Measurements from ENCODE around the gene MDFIC. TPM values are rescaled to one million over a fixed set of nuclear protein-coding genes. Genes with fewer than 3 reads are reported as not detected.

MDFIC gene
- total RNA-seq, 1 experiment from 2014 or later = 13.0 TPM

DNA sequence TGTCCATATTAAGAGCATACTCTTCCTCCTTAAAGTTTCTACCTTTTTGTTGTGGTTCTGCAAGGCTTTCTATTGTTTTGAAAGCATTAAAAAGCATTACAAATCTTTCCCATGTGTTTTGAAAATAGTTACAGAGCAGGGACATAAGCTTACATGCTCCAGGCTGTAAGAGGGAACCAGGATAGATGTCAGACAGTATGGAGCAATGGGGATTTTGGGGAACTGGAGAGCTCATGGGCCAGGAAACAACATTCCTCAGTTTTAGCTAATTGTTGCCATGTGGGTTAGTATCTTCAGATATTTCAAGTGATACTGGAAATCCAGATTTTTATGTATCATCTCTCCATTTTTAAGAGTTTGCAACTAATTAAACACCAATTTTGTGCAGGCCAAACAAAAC is 3.5 kb downstream of the MDFIC start:
- Mint-ChIP-seq H3K27me3 (ENCODE audit: unreplicated experiment) (no peaks in the 10 kb centered on the region), H3K4me1 (ENCODE audit: low read depth, unreplicated experiment) (no peaks in the 10 kb centered on the region), H3K4me3 (ENCODE audit: low read depth, unreplicated experiment) (no peak overlapping the region), H3K27ac (ENCODE audit: unreplicated experiment) (no peak overlapping the region), H3K9me3 (ENCODE audit: low read depth, unreplicated experiment) (no peaks in the 10 kb centered on the region), H3K36me3 (ENCODE audit: insufficient read depth, unreplicated experiment) (peaks cover 22% of the 10 kb centered on the region)
- no TSS peak for BruUV-seq (replicated peaks)
- TF ChIP-seq, protein P1, sequence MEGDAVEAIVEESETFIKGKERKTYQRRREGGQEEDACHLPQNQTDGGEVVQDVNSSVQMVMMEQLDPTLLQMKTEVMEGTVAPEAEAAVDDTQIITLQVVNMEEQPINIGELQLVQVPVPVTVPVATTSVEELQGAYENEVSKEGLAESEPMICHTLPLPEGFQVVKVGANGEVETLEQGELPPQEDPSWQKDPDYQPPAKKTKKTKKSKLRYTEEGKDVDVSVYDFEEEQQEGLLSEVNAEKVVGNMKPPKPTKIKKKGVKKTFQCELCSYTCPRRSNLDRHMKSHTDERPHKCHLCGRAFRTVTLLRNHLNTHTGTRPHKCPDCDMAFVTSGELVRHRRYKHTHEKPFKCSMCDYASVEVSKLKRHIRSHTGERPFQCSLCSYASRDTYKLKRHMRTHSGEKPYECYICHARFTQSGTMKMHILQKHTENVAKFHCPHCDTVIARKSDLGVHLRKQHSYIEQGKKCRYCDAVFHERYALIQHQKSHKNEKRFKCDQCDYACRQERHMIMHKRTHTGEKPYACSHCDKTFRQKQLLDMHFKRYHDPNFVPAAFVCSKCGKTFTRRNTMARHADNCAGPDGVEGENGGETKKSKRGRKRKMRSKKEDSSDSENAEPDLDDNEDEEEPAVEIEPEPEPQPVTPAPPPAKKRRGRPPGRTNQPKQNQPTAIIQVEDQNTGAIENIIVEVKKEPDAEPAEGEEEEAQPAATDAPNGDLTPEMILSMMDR (IDR thresholded peaks at IDR 0.05; ENCODE audit: unreplicated experiment) = no peak
- no peak for DNase-seq
- intact Hi-C loops (cut with micrococcal nuclease; ENCODE audit: unreplicated experiment) = no loop called here
- CTCF ChIA-PET = no interaction called here

- H3K4me3 Mint-ChIP-seq (ENCODE audit: low read depth, unreplicated experiment) = no peak overlapping the region
- no TSS peak for BruUV-seq (replicated peaks)
- H3K4me1 Mint-ChIP-seq (ENCODE audit: low read depth, unreplicated experiment) = no peaks in the 10 kb centered on the region
- no peak overlapping the region for H3K27ac Mint-ChIP-seq (ENCODE audit: unreplicated experiment)
- no peaks in the 10 kb centered on the region for H3K27me3 Mint-ChIP-seq (ENCODE audit: unreplicated experiment)
- H3K36me3 Mint-ChIP-seq (ENCODE audit: insufficient read depth, unreplicated experiment) = peaks cover 8% of the 10 kb centered on the region
- CTCF ChIA-PET = interaction anchor here (0.5 kb wide), 1 partner anchor 38 kb away, joined by 4 read pairs; no protein-coding TSS in a partner anchor
- no peaks in the 10 kb centered on the region for H3K9me3 Mint-ChIP-seq (ENCODE audit: low read depth, unreplicated experiment)
- TF ChIP-seq, protein P1 (IDR thresholded peaks at IDR 0.05; ENCODE audit: unreplicated experiment) = no peak
- DNase-seq = no peak
- intact Hi-C loops (cut with micrococcal nuclease; ENCODE audit: unreplicated experiment) = no loop called here
Measured at GRCh38 chr7:114928060-114928459, 6.2 kb downstream of the MDFIC start.

- no peaks in the 10 kb centered on the region for H3K4me1 Mint-ChIP-seq (ENCODE audit: low read depth, unreplicated experiment)
- no peaks in the 10 kb centered on the region for H3K27me3 Mint-ChIP-seq (ENCODE audit: unreplicated experiment)
- no peak for DNase-seq
- no peaks in the 10 kb centered on the region for H3K36me3 Mint-ChIP-seq (ENCODE audit: insufficient read depth, unreplicated experiment)
- TF ChIP-seq, protein P1 (IDR thresholded peaks at IDR 0.05; ENCODE audit: unreplicated experiment) = no peak
- no TSS peak for BruUV-seq (replicated peaks)
- CTCF ChIA-PET = no interaction called here
- H3K27ac Mint-ChIP-seq (ENCODE audit: unreplicated experiment) = no peak overlapping the region
- no peaks in the 10 kb centered on the region for H3K9me3 Mint-ChIP-seq (ENCODE audit: low read depth, unreplicated experiment)
- intact Hi-C loops (cut with micrococcal nuclease; ENCODE audit: unreplicated experiment) = no loop called here
- H3K4me3 Mint-ChIP-seq (ENCODE audit: low read depth, unreplicated experiment) = no peak overlapping the region
Measured at GRCh38 chr7:114929570-114929969, 7.7 kb downstream of the MDFIC start.

GRCh38 chr7:114930107-114930661 is 8.3 kb downstream of the MDFIC start:
- intact Hi-C loops (cut with micrococcal nuclease; ENCODE audit: unreplicated experiment) = no loop called here
- Mint-ChIP-seq H3K9me3 (ENCODE audit: low read depth, unreplicated experiment) (no peaks in the 10 kb centered on the region), H3K4me1 (ENCODE audit: low read depth, unreplicated experiment) (no peaks in the 10 kb centered on the region), H3K27ac (ENCODE audit: unreplicated experiment) (no peak overlapping the region), H3K4me3 (ENCODE audit: low read depth, unreplicated experiment) (no peak overlapping the region), H3K36me3 (ENCODE audit: insufficient read depth, unreplicated experiment) (no peaks in the 10 kb centered on the region), H3K27me3 (ENCODE audit: unreplicated experiment) (no peaks in the 10 kb centered on the region)
- TF ChIP-seq, protein P1 (IDR thresholded peaks at IDR 0.05; ENCODE audit: unreplicated experiment) = no peak
- BruUV-seq (replicated peaks) = no TSS peak
- CTCF ChIA-PET = no interaction called here
- no peak for DNase-seq
